GM23248 (cell line): ENCODE data around the gene EGFR. TPM values are rescaled to one million over a fixed set of nuclear protein-coding genes. Genes with fewer than 3 reads are reported as not detected.

Source experiments
- DNase-seq: peaks from one replicate; pipeline ENCODE4 v3.0.0-alpha.2; 2015
- H2AFZ ChIP-seq: fragments of 200-600 bp; sonication (generic); 2 replicates; pipeline ENCODE4 v1.6.1; 2016; ENCODE audit warnings: antibody characterized with exemption
- H3F3A ChIP-seq: fragments of 200-600 bp; sonication (generic); 2 replicates; pipeline ENCODE4 v1.6.1; 2016; ENCODE audit warnings: mild to moderate bottlenecking, antibody characterized with exemption, mixed run types; ENCODE audit not compliant: insufficient read depth
- H3K27ac ChIP-seq: fragments of 200-600 bp; sonication (generic); 2 replicates; pipeline ENCODE4 v1.5.1; 2016; ENCODE audit warnings: mild to moderate bottlenecking
- H3K27me3 ChIP-seq: fragments of 200-600 bp; sonication (generic); replicated peaks from 2 replicates; pipeline ENCODE4 v1.6.1; 2016; ENCODE audit warnings: mild to moderate bottlenecking; ENCODE audit not compliant: insufficient read depth
- H3K36me3 ChIP-seq: fragments of 200-600 bp; sonication (generic); 2 replicates; pipeline ENCODE4 v1.6.1; 2016; ENCODE audit warnings: low read depth, mild to moderate bottlenecking
- H3K4me1 ChIP-seq: fragments of 200-600 bp; sonication (generic); 2 replicates; pipeline ENCODE4 v1.6.1; 2016; ENCODE audit warnings: mild to moderate bottlenecking; ENCODE audit not compliant: insufficient read depth
- H3K4me2 ChIP-seq: fragments of 200-600 bp; sonication (generic); one replicate; pipeline ENCODE4 v1.6.1; 2016; ENCODE audit warnings: mild to moderate bottlenecking; ENCODE audit not compliant: unreplicated experiment
- H3K4me3 ChIP-seq: fragments of 200-600 bp; sonication (generic); 2 replicates; pipeline ENCODE4 v1.5.1; 2016; ENCODE audit warnings: mild to moderate bottlenecking
- H3K79me2 ChIP-seq: fragments of 200-600 bp; sonication (generic); 2 replicates; pipeline ENCODE4 v1.6.1; 2016; ENCODE audit warnings: mild to moderate bottlenecking; ENCODE audit not compliant: insufficient read depth
- H3K9ac ChIP-seq: fragments of 200-600 bp; sonication (generic); 2 replicates; pipeline ENCODE4 v1.6.1; 2016; ENCODE audit warnings: mild to moderate bottlenecking
- H3K9me2 ChIP-seq: fragments of 200-600 bp; sonication (generic); 2 replicates; pipeline ENCODE4 v1.6.1; 2016; ENCODE audit warnings: mixed run types, mild to moderate bottlenecking, moderate library complexity; ENCODE audit not compliant: insufficient read depth
- H3K9me3 ChIP-seq: fragments of 200-600 bp; sonication (generic); one replicate; pipeline ENCODE4 v1.6.1; 2017; ENCODE audit warnings: low read depth
- H4K20me1 ChIP-seq: fragments of 200-600 bp; sonication (generic); 2 replicates; pipeline ENCODE4 v1.6.0; 2016; ENCODE audit not compliant: insufficient read depth
- EZH2 ChIP-seq: fragments of 200-600 bp; sonication (generic); IDR thresholded peaks from 2 replicates; pipeline ENCODE4 v1.6.1; 2018; ENCODE audit warnings: antibody characterized with exemption, mild to moderate bottlenecking; ENCODE audit not compliant: insufficient read depth, poor library complexity, severe bottlenecking
- EZH2phosphoT487 ChIP-seq: fragments of 200-600 bp; sonication (generic); IDR thresholded peaks from 2 replicates; pipeline ENCODE4 v1.6.1; 2018; ENCODE audit warnings: antibody characterized with exemption, moderate library complexity, mild to moderate bottlenecking, low read depth; ENCODE audit not compliant: insufficient read depth
- WGBS, 2 experiments: methylation state at CpG; one replicate each; pipeline ENCODE4 v1.1.6; 2015 to 2017; ENCODE audit warnings: low lambda C conversion rate in 2 of 2, low coverage in 1 of 2; ENCODE audit errors: missing lambda C conversion rate in 2 of 2; 5-methylcytosine and 5-hydroxymethylcytosine counted together
- in situ Hi-C: fragments of 300-500 bp; cut with MboI; formaldehyde crosslinking; loops from 2 replicates; pipeline ENCODE4 v1.15.0; 2020
- polyA plus RNA-seq: library from polyadenylated mRNA; unstranded; fragments of >200 nt; fragmentation: Nextera tagmentation; extraction: Ambion mirVana; gene quantifications from 2 replicates; pipeline ENCODE4 v1.2.1, GENCODE V29; 2016
- total RNA-seq: library from RNA; depleted of rRNA; stranded (reverse); fragments of >200 nt; shearing (Covaris generic); gene quantifications from 2 replicates; pipeline ENCODE4 v1.2.3, GENCODE V29; 2014

EGFR gene
- total and polyA plus RNA-seq, 2 experiments from 2014 or later = 48.7 to 53.5 TPM

- H2AFZ ChIP-seq = no peak overlapping the region
- H3K4me2 ChIP-seq = no peak overlapping the region
- no peaks in the 10 kb centered on the region for H3K9me3 ChIP-seq
- H3K79me2 ChIP-seq = no peaks in the 10 kb centered on the region
- no peaks in the 10 kb centered on the region for H3K4me1 ChIP-seq
- no peaks in the 10 kb centered on the region for H3K9me2 ChIP-seq
- no peak for DNase-seq
- no peak overlapping the region for H3K4me3 ChIP-seq
- H3K9ac ChIP-seq = no peak overlapping the region
- TF ChIP-seq EZH2phosphoT487 (no peak), EZH2 (no peak)
- WGBS, 2 experiments = 74 to 83% methylated on average over 12 to 13 of the region's 15 CpGs
- no peaks in the 10 kb centered on the region for H4K20me1 ChIP-seq
- H3K36me3 ChIP-seq = no peaks in the 10 kb centered on the region
- no peaks in the 10 kb centered on the region for H3F3A ChIP-seq
- H3K27ac ChIP-seq = no peak overlapping the region
- H3K27me3 ChIP-seq = peaks cover 13% of the 10 kb centered on the region
- in situ Hi-C loops = no loop called here
Observed at GRCh38 chr7:55237156-55237893, 218.5 kb downstream of the EGFR start.

GRCh38 chr7:55239406-55239805 lies 220.6 kb downstream of the EGFR start:
- H3K9ac ChIP-seq = no peak overlapping the region
- H3K4me3 ChIP-seq = no peak overlapping the region
- no peak overlapping the region for H3K4me2 ChIP-seq
- in situ Hi-C loops = no loop called here
- no peak for DNase-seq
- peaks cover 3% of the 10 kb centered on the region for H3F3A ChIP-seq
- 45 to 58% methylated on average over 3 of the region's 3 CpGs for WGBS, 2 experiments
- H3K79me2 ChIP-seq = no peaks in the 10 kb centered on the region
- H4K20me1 ChIP-seq = no peaks in the 10 kb centered on the region
- no peaks in the 10 kb centered on the region for H3K9me3 ChIP-seq
- no peak overlapping the region for H3K27ac ChIP-seq
- no peaks in the 10 kb centered on the region for H3K36me3 ChIP-seq
- H3K4me1 ChIP-seq = 0 out of 2 replicates have a peak, but pooled peaks cover 3% of the 10 kb centered on the region
- H2AFZ ChIP-seq = no peak overlapping the region
- H3K27me3 ChIP-seq = peaks cover 13% of the 10 kb centered on the region
- no peaks in the 10 kb centered on the region for H3K9me2 ChIP-seq
- TF ChIP-seq EZH2 = no peak
- no peak for TF ChIP-seq EZH2phosphoT487

- in situ Hi-C loops = no loop called here
- Histone ChIP-seq H4K20me1 (no peaks in the 10 kb centered on the region), H3K9me2 (no peaks in the 10 kb centered on the region), H3K79me2 (no peaks in the 10 kb centered on the region), H3K27me3 (peaks cover 13% of the 10 kb centered on the region), H3K4me3 (no peak overlapping the region), H3K4me2 (no peak overlapping the region), H3K36me3 (no peaks in the 10 kb centered on the region), H2AFZ (no peak overlapping the region), H3K4me1 (peaks cover 15% of the 10 kb centered on the region), H3K27ac (no peak overlapping the region), H3K9me3 (no peaks in the 10 kb centered on the region), H3K9ac (no peak overlapping the region), H3F3A (peaks cover 15% of the 10 kb centered on the region)
- DNase-seq = no peak
- 89% methylated on average over 16 of the region's 16 CpGs for WGBS, 2 experiments
- TF ChIP-seq EZH2 = no peak
- no peak for TF ChIP-seq EZH2phosphoT487
Observed at GRCh38 chr7:55240418-55241142, 221.8 kb downstream of the EGFR start.

GRCh38 chr7:55241958-55242357 lies 223.1 kb downstream of the EGFR start:
- Histone ChIP-seq H3K9ac (no peak overlapping the region), H3K9me2 (no peaks in the 10 kb centered on the region), H2AFZ (no peak overlapping the region), H3K36me3 (no peaks in the 10 kb centered on the region), H4K20me1 (no peaks in the 10 kb centered on the region), H3K4me1 (peaks cover 27% of the 10 kb centered on the region), H3K27ac (no peak overlapping the region), H3K79me2 (no peaks in the 10 kb centered on the region), H3K9me3 (no peaks in the 10 kb centered on the region), H3K4me2 (no peak overlapping the region), H3F3A (peaks cover 26% of the 10 kb centered on the region), H3K27me3 (peaks cover 6% of the 10 kb centered on the region; the same call in 1 of the 2 replicates), H3K4me3 (no peak overlapping the region)
- no peak for DNase-seq
- in situ Hi-C loops = no loop called here
- no peak for TF ChIP-seq EZH2
- TF ChIP-seq EZH2phosphoT487 = no peak
- 94 to 98% methylated on average over 6 of the region's 6 CpGs for WGBS, 2 experiments
